Motor neuron (in vitro differentiated cells): ENCODE data around the gene DMRTC1. TPM values are rescaled to one million over a fixed set of nuclear protein-coding genes. Genes with fewer than 3 reads are reported as not detected.
"Not testable (repeated sequence)": the region's sequence is repeated elsewhere in the genome, so short reads cannot be mapped to it uniquely, and the experiment has no call there.

Source experiments
- ATAC-seq, 8 experiments: fragments of 200-7000 bp; cut with Tn5 transposase; replicated peaks in 6 of 8; 2 replicates each; pipeline ENCODE4 v1.8.0; 2021; ENCODE audit warnings: mild to moderate bottlenecking in 8 of 8, moderate library complexity in 8 of 8
- H3K27ac ChIP-seq, 2 donors: fragments of 250-450 bp; sonication (Bioruptor Pico); 2 replicates each; pipeline ENCODE4 v1.9.0; 2021; ENCODE audit warnings: antibody characterized with exemption in 2 of 2, mild to moderate bottlenecking in 2 of 2, moderate library complexity in 1 of 2
- H3K4me1 ChIP-seq, 2 donors: fragments of 250-450 bp; sonication (Bioruptor Pico); replicated peaks in 1 of 2; 2 replicates each; pipeline ENCODE4 v1.6.1; 2021; ENCODE audit warnings: antibody characterized with exemption in 2 of 2, mild to moderate bottlenecking in 2 of 2, moderate library complexity in 1 of 2
- H3K4me3 ChIP-seq, 5 donors: fragments of 250-450 bp; sonication (Bioruptor Pico); 2 replicates each; pipeline ENCODE4 v1.9.0; 2021; ENCODE audit warnings: antibody characterized with exemption in 5 of 5, mild to moderate bottlenecking in 5 of 5, moderate library complexity in 4 of 5
- WGBS, 10 experiments: fragments of 450-650 bp; shearing (Covaris generic); methylation state at CpG; one replicate each; pipeline ENCODE4 v1.0.0; 2022; 5-methylcytosine and 5-hydroxymethylcytosine counted together
- in situ Hi-C, 9 experiments: fragments of 400-800 bp; cut with MboI; loops; one replicate each; pipeline ENCODE4 v1.15.0; 2021; ENCODE audit warnings: low sequenced_read_pairs in 9 of 9, low pct_unique_long_range_greater_than_20kb in 2 of 9; ENCODE audit not compliant: unreplicated experiment in 9 of 9
- total RNA-seq, 8 experiments: library from RNA; unstranded; fragments of 300-600 nt; gene quantifications; 2 replicates each; pipeline versions ENCODE4 v1.2.3 to v1.2.4, GENCODE V29; 2022

Gene DMRTC1
- total RNA-seq, 8 experiments from 2014 or later, result 0.19 to 0.63 (median 0.23) TPM; not detected in 5

DNA sequence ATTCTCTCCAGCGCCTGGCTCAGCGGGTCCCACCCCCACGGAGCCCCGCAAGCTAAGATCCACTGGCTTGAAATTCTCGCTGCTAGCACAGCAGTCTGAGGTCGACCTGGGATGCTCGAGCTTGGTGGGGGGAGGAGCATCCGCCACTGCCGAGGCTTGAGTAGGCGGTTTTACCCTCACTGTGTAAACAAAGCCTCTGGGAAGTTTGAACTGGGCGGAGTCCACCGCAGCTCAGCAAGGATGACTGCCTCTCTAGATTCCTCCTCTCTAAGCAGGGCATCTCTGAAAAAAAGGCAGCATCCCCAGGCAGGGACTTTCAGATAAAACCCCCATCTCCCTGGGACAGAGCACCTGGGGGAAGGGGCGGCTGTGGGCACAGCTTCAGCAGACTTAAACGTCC, 53.9 kb downstream of the DMRTC1 start:
- in situ Hi-C loops, H3K4me3 ChIP-seq, H3K27ac ChIP-seq, H3K4me1 ChIP-seq, ATAC-seq: not testable (repeated sequence)
- no CpG with 5 or more reads among the region's 14 CpGs for WGBS, 10 experiments

- WGBS, 10 experiments, result no CpG with 5 or more reads among the region's 2 CpGs
- H3K4me3 ChIP-seq, H3K4me1 ChIP-seq, in situ Hi-C loops, H3K27ac ChIP-seq, ATAC-seq: not testable (repeated sequence)
Observed at GRCh38 chrX:72882898-72883297, 60.7 kb downstream of the DMRTC1 start.

DNA sequence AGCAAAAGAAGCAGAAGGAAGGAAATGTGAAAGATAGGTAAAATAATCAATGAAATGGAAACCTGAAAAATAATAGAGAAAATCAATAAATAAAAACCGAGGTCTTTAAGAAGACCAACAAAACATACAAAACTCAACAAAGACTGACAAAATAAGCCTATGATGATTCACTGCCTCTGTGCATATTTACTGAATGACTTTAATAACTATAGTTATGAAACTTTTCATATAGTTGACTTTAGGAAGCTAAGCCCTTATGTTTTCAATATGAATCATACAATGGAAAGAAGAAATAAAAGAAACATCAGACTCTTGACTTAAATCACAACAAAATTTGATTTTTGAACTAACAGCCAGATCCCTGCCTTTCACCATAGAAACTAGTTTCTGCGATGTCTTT, 106.1 kb downstream of the DMRTC1 start:
- ATAC-seq, H3K4me1 ChIP-seq, H3K4me3 ChIP-seq, H3K27ac ChIP-seq, in situ Hi-C loops: not testable (repeated sequence)
- WGBS, 10 experiments, result no CpG with 5 or more reads among the region's 2 CpGs

- in situ Hi-C loops, ATAC-seq, H3K4me1 ChIP-seq, H3K27ac ChIP-seq, H3K4me3 ChIP-seq: not testable (repeated sequence)
- WGBS, 10 experiments, result no CpG with 5 or more reads among the region's 13 CpGs
Observed at GRCh38 chrX:72830701-72831100, 112.9 kb downstream of the DMRTC1 start.

Other genes starting within 250 kb of the DMRTC1 start
- gene PHKA1, start 229.5 kb downstream of the DMRTC1 start, total RNA-seq, result 1 to 10 TPM in 7 of 8 experiments, under 1 TPM in 1; 0.38 to 7.1 (median 3.4) TPM
- gene DMRTC1B, start 166.9 kb downstream of the DMRTC1 start, total RNA-seq, result 1 to 10 TPM in 2 of 8 experiments, under 1 TPM in 3, not detected in 3; 0.22 to 1.4 (median 0.78) TPM
- gene FAM236B, start 161.2 kb downstream of the DMRTC1 start, total RNA-seq, result not detected
- not detected for gene FAM236D, start 135.6 kb downstream of the DMRTC1 start, total RNA-seq
- not detected for gene FAM236C, start 31.2 kb downstream of the DMRTC1 start, total RNA-seq
- not detected for gene FAM236A, start 5.6 kb downstream of the DMRTC1 start, total RNA-seq
- gene PABPC1L2B, start 59.1 kb upstream of the DMRTC1 start, total RNA-seq, result 1 to 10 TPM in 3 of 8 experiments, under 1 TPM in 5; 0.15 to 1.4 (median 0.84) TPM
- 1 to 10 TPM in 2 of 8 experiments, under 1 TPM in 4, not detected in 2; 0.38 to 1.6 (median 0.87) TPM for gene PABPC1L2A, start 135.7 kb upstream of the DMRTC1 start, total RNA-seq